ENCODE results near the gene NUP210.
"Not testable (repeated sequence)": the region's sequence is repeated elsewhere in the genome, so short reads cannot be mapped to it uniquely, and the experiment has no call there.

Gene NUP210

DNA sequence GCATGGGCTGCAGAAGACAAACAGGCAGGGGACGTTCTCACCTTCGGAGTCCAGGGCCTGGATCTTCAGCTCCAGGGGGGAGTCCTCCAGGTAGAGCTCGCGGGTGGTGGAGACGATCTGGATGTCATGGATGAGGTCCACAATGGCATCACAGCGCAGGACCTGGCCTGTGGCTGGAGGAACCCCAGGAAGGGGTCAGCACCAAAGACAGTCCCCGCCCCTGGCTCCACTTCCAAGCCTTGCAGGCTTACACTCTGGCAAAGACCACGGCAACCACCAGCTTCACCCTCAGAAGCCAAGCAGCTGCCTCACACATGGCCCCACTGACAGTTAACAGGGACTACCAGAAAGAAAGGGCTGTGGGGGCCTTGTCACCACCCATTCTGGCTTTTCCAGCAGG lies 22.8 kb downstream of the NUP210 start:
- no peaks in the 10 kb centered on the region for H3K27me3 ChIP-seq (ENCODE audit: control insufficient read depth, insufficient read depth, low read length)
- H3K9me3 ChIP-seq (ENCODE audit: control insufficient read depth, low read length) = no peaks in the 10 kb centered on the region
- no peaks in the 10 kb centered on the region for H3K4me1 ChIP-seq (ENCODE audit: control insufficient read depth, insufficient read depth, low read length)
- no peak overlapping the region for H3K9ac ChIP-seq (ENCODE audit: low read length)
- no peak overlapping the region for H3K4me3 ChIP-seq (ENCODE audit: low read length)
- no peaks in the 10 kb centered on the region for H3K36me3 ChIP-seq (ENCODE audit: control insufficient read depth, insufficient read depth, low read length)

DNA sequence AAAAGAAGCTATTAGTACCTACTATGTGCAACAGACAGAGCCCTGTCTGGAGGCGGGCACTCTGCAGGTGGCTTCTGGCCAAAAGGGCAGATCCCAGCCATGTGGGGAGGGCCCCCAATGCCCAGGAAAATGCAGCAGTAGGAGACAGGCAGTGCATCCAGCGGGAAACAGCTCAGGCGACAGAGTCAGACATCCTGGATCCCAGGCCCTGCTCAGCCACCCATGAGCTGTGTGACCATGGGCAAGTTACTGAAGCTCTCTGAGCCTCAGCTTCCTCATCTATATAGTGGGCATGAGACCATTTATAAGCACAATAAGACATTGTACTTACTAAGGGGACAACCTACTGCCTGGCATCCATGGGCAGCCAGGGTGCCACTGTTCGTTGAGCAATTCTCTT lies 25.8 kb downstream of the NUP210 start:
- Histone ChIP-seq H3K9ac (ENCODE audit: low read length) (no peak overlapping the region), H3K4me1 (ENCODE audit: control insufficient read depth, insufficient read depth, low read length) (no peaks in the 10 kb centered on the region), H3K27me3 (ENCODE audit: control insufficient read depth, insufficient read depth, low read length) (no peaks in the 10 kb centered on the region), H3K36me3 (ENCODE audit: control insufficient read depth, insufficient read depth, low read length) (no peaks in the 10 kb centered on the region), H3K4me3 (ENCODE audit: low read length) (no peak overlapping the region), H3K9me3 (ENCODE audit: control insufficient read depth, low read length) (no peaks in the 10 kb centered on the region)

DNA sequence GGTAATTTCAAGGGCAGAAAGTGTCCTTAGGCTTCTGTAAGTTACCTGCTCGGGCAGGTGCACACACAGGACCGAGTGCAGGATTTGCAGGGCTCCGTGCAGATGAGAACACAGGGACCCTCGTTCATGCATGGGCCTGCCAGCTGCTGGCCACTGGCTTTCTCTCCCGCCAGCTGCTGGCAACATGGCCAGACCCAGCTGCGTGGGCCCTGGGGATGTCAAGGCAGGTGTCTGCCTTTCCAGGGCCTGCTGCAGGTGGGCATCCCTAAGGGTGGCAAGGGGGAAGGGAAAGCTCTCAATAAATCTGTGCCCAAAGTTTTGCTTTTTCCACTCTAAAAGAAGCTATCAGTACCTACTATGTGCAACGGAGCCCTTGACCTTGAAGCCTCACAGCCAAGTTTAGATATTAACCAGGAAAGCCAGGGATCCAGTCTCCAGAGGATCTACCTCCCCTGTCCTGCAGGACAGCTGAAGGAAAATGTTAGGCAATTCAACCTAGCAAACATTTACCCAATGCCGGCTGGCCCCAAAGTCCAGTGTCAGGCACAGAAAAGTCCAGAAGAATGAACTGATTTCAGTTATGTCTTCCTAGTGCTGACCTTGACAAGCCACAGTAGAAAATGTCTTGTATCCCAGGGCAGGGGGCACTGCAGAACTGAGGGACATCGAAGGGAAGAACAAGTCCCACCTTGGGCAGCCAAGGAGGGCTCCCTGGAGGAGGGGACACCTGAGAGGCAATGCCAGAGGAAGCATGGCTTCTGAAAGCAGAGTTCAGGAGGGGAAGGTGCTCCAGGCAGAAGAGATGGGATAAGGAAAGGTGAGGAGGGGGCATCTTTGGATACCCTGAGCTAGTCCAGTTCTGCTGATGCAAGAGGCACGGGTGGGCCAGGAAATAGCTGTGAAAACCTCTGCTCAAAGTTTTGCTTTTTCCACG lies 26.4 kb downstream of the NUP210 start:
- H3K4me1 ChIP-seq (ENCODE audit: control insufficient read depth, insufficient read depth, low read length) = no peaks in the 10 kb centered on the region
- no peaks in the 10 kb centered on the region for H3K27me3 ChIP-seq (ENCODE audit: control insufficient read depth, insufficient read depth, low read length)
- H3K9ac ChIP-seq (ENCODE audit: low read length) = no peak overlapping the region
- H3K9me3 ChIP-seq (ENCODE audit: control insufficient read depth, low read length) = no peaks in the 10 kb centered on the region
- H3K36me3 ChIP-seq (ENCODE audit: control insufficient read depth, insufficient read depth, low read length) = no peaks in the 10 kb centered on the region
- H3K4me3 ChIP-seq (ENCODE audit: low read length) = no peak overlapping the region

GRCh38 chr3:13391308-13391707 lies 28.8 kb downstream of the NUP210 start:
- Histone ChIP-seq H3K4me1 (ENCODE audit: control insufficient read depth, insufficient read depth, low read length) (no peaks in the 10 kb centered on the region), H3K4me3 (ENCODE audit: low read length) (no peak overlapping the region), H3K27me3 (ENCODE audit: control insufficient read depth, insufficient read depth, low read length) (no peaks in the 10 kb centered on the region), H3K9ac (ENCODE audit: low read length) (no peak overlapping the region), H3K36me3 (ENCODE audit: control insufficient read depth, insufficient read depth, low read length) (no peaks in the 10 kb centered on the region), H3K9me3 (ENCODE audit: control insufficient read depth, low read length) (no peaks in the 10 kb centered on the region)

GRCh38 chr3:13389378-13389777 lies 30.7 kb downstream of the NUP210 start:
- no peaks in the 10 kb centered on the region for H3K9me3 ChIP-seq (ENCODE audit: control insufficient read depth, low read length)
- no peak overlapping the region for H3K9ac ChIP-seq (ENCODE audit: low read length)
- no peaks in the 10 kb centered on the region for H3K4me1 ChIP-seq (ENCODE audit: control insufficient read depth, insufficient read depth, low read length)
- H3K4me3 ChIP-seq (ENCODE audit: low read length) = no peak overlapping the region
- no peaks in the 10 kb centered on the region for H3K36me3 ChIP-seq (ENCODE audit: control insufficient read depth, insufficient read depth, low read length)
- H3K27me3 ChIP-seq (ENCODE audit: control insufficient read depth, insufficient read depth, low read length) = no peaks in the 10 kb centered on the region

GRCh38 chr3:13388816-13389215 lies 31.3 kb downstream of the NUP210 start:
- Histone ChIP-seq H3K9ac (ENCODE audit: low read length) (no peak overlapping the region), H3K4me3 (ENCODE audit: low read length) (no peak overlapping the region), H3K4me1 (ENCODE audit: control insufficient read depth, insufficient read depth, low read length) (no peaks in the 10 kb centered on the region), H3K36me3 (ENCODE audit: control insufficient read depth, insufficient read depth, low read length) (no peaks in the 10 kb centered on the region), H3K27me3 (ENCODE audit: control insufficient read depth, insufficient read depth, low read length) (no peaks in the 10 kb centered on the region), H3K9me3 (ENCODE audit: control insufficient read depth, low read length) (no peaks in the 10 kb centered on the region)

- Histone ChIP-seq H3K4me1 (ENCODE audit: control insufficient read depth, insufficient read depth, low read length) (no peaks in the 10 kb centered on the region), H3K9me3 (ENCODE audit: control insufficient read depth, low read length) (no peaks in the 10 kb centered on the region), H3K4me3 (ENCODE audit: low read length) (no peak overlapping the region), H3K9ac (ENCODE audit: low read length) (no peak overlapping the region), H3K27me3 (ENCODE audit: control insufficient read depth, insufficient read depth, low read length) (no peaks in the 10 kb centered on the region), H3K36me3 (ENCODE audit: control insufficient read depth, insufficient read depth, low read length) (no peaks in the 10 kb centered on the region)
These were observed 34.7 kb downstream of the NUP210 start for GRCh38 chr3:13385373-13385965.

DNA sequence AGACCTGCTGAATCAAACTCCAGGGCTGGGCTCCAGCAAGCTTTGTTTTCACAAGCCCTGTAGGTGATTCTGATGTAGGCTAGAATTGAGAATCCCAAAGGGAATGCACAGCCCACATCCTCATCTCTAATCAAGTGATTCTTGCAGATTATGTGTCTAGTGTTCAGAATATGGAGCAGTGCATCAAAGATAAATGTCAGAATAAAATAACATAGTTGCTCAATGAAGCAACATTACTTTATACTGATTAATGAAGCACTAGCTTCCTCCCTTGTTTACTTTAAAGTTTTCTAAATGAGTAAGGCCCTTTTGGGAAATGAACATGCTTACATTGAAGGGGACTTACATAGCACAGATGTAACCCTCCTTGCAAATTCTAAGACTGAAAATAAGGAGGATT lies 39.2 kb downstream of the NUP210 start:
- H3K4me3 ChIP-seq (ENCODE audit: low read length) = no peak overlapping the region
- no peaks in the 10 kb centered on the region for H3K9me3 ChIP-seq (ENCODE audit: control insufficient read depth, low read length)
- H3K27me3 ChIP-seq (ENCODE audit: control insufficient read depth, insufficient read depth, low read length) = no peaks in the 10 kb centered on the region
- no peaks in the 10 kb centered on the region for H3K36me3 ChIP-seq (ENCODE audit: control insufficient read depth, insufficient read depth, low read length)
- H3K4me1 ChIP-seq (ENCODE audit: control insufficient read depth, insufficient read depth, low read length) = no peaks in the 10 kb centered on the region
- H3K9ac ChIP-seq (ENCODE audit: low read length) = no peak overlapping the region

DNA sequence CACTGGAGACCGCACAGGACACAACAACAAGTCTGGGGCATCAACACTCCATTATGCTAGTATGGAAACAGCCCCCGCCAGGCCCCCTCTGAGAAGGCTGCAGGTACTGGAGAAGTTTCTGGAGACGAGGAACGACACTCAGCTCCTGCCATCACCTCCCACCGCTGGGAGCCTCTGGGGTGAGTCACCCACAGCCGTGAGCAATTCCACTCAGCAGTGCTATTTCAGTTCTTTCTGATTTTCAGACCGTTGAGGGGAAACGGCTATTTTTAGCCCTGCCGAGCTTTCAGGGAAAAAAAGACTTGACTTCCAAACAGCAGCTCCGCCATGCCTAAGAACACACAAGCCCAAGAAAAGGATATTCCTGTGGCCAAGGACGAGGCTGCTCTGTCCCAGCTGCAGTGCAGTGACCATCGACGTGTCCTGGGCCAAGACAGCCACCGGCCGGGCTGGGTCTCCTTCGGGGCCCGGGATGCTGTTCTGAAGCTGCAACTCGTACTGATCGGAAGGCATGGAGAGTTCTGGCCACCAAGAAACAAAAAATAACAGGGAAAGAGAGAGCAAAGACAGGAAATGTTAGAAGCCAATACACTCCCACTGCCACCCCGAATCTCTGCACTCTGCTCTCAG lies 40.8 kb downstream of the NUP210 start:
- H3K9me3 ChIP-seq (ENCODE audit: control insufficient read depth, low read length) = no peaks in the 10 kb centered on the region
- H3K36me3 ChIP-seq (ENCODE audit: control insufficient read depth, insufficient read depth, low read length) = no peaks in the 10 kb centered on the region
- H3K4me3 ChIP-seq (ENCODE audit: low read length) = no peak overlapping the region
- H3K9ac ChIP-seq (ENCODE audit: low read length) = no peak overlapping the region
- H3K27me3 ChIP-seq (ENCODE audit: control insufficient read depth, insufficient read depth, low read length) = no peaks in the 10 kb centered on the region
- H3K4me1 ChIP-seq (ENCODE audit: control insufficient read depth, insufficient read depth, low read length) = no peaks in the 10 kb centered on the region

DNA sequence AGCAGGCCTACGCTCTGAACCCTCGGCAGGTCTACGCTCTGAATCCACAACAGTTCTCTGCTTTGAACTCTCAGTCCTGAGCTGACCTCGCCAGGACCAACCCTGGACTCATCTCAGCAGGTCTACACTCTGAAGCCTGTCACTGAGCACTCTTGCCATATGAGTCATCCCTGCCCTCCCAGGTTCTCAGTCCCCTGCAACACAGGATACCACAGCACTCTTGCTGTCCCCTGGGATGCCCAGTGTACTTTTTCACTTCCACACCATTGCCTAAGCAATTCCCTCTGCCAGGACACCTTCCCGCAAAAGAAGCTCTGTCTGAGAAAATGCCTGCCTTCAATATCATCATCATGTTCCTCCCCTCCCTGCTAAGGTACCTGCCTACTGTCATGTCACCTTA lies 42.0 kb downstream of the NUP210 start:
- H3K9me3 ChIP-seq (ENCODE audit: control insufficient read depth, low read length) = no peaks in the 10 kb centered on the region
- no peaks in the 10 kb centered on the region for H3K36me3 ChIP-seq (ENCODE audit: control insufficient read depth, insufficient read depth, low read length)
- H3K27me3 ChIP-seq (ENCODE audit: control insufficient read depth, insufficient read depth, low read length) = no peaks in the 10 kb centered on the region
- H3K4me3 ChIP-seq (ENCODE audit: low read length) = no peak overlapping the region
- no peaks in the 10 kb centered on the region for H3K4me1 ChIP-seq (ENCODE audit: control insufficient read depth, insufficient read depth, low read length)
- H3K9ac ChIP-seq (ENCODE audit: low read length) = no peak overlapping the region

- H3K36me3 ChIP-seq (ENCODE audit: control insufficient read depth, insufficient read depth, low read length); H3K27me3 ChIP-seq (ENCODE audit: control insufficient read depth, insufficient read depth, low read length); H3K4me3 ChIP-seq (ENCODE audit: low read length): not testable (repeated sequence)
These were observed 42.4 kb downstream of the NUP210 start for GRCh38 chr3:13377741-13378140.

GRCh38 chr3:13377021-13377420 lies 43.1 kb downstream of the NUP210 start:
- Histone ChIP-seq H3K36me3 (ENCODE audit: control insufficient read depth, insufficient read depth, low read length) (no peaks in the 10 kb centered on the region), H3K4me3 (ENCODE audit: low read length) (no peak overlapping the region), H3K9ac (ENCODE audit: low read length) (no peak overlapping the region), H3K4me1 (ENCODE audit: control insufficient read depth, insufficient read depth, low read length) (peaks cover 1% of the 10 kb centered on the region), H3K9me3 (ENCODE audit: control insufficient read depth, low read length) (no peaks in the 10 kb centered on the region), H3K27me3 (ENCODE audit: control insufficient read depth, insufficient read depth, low read length) (no peaks in the 10 kb centered on the region)

More at GRCh38 chr3:13377741-13378140, 42.4 kb downstream of the NUP210 start:
- not testable (repeated sequence) for H3K9ac ChIP-seq (ENCODE audit: low read length); H3K4me1 ChIP-seq (ENCODE audit: control insufficient read depth, insufficient read depth, low read length); H3K9me3 ChIP-seq (ENCODE audit: control insufficient read depth, low read length)
